Erythroblast (primary cell): Measurements from ENCODE around the gene RASA3.

ENCODE experiments used
- GATA1 ChIP-seq: IDR thresholded peaks from 2 replicates; pipeline ENCODE4 v1.6.1; 2011; ENCODE audit warnings: low read depth, mild to moderate bottlenecking, control low read depth, low read length, moderate library complexity
- POLR2A ChIP-seq: IDR thresholded peaks from 2 replicates; pipeline ENCODE4 v1.6.1; 2011; ENCODE audit warnings: mild to moderate bottlenecking, low read length

DNA sequence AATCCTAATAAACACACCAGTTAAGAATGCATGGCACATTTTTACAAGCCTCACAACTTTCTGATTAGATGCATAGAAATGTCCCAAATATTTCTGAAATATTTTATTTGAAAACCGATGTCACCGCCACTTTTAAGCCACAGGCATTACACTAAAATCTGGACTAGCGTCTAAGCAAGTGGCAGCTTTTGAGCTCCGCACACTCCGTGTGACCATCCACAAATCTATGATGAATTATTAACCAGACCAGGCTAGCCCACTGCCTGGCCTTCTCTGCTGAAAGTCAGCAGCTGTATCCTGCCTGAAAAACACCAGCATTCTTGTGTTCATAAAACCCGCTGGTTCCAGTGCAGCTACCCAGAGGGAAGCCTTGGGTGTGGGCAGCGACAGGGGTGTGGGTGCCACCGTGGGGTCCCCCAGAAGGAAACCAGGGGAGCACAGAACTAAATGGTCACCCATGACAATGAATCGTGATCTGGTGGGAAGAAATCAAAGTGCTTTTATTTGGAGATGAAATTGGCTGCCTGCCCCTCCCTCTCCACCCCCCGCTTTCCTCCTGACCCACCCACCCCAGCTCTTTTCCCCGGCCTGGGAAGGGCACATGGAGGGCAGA, 13.8 kb downstream of the RASA3 start:
- TF ChIP-seq POLR2A, result no peak
- TF ChIP-seq GATA1, result no peak
